Memory B cell (primary cell): ENCODE data around the gene MLLT3.

Source experiments
- ATAC-seq: fragments of 150-1000 bp; cut with Tn5 transposase; 2 replicates; pipeline ENCODE4 v1.10.0; 2021; ENCODE audit warnings: low read depth, mild to moderate bottlenecking, moderate library complexity
- DNase-seq, 2 donors: peaks; one replicate each; pipeline ENCODE4 v3.0.0; 2022; ENCODE audit warnings: low spot score in 2 of 2
- H3K27ac Mint-ChIP-seq: one replicate; pipeline ENCODE4 v1.8.0; 2022; ENCODE audit warnings: mild to moderate bottlenecking, moderate library complexity, mixed read lengths
- H3K27me3 Mint-ChIP-seq: one replicate; pipeline ENCODE4 v1.8.0; 2022; ENCODE audit warnings: mixed read lengths
- H3K36me3 Mint-ChIP-seq: one replicate; pipeline ENCODE4 v1.8.0; 2022; ENCODE audit warnings: mild to moderate bottlenecking, mixed read lengths
- H3K4me1 Mint-ChIP-seq: one replicate; pipeline ENCODE4 v1.8.0; 2022; ENCODE audit warnings: mixed read lengths
- H3K4me3 Mint-ChIP-seq: one replicate; pipeline ENCODE4 v1.8.0; 2022; ENCODE audit warnings: mild to moderate bottlenecking, moderate library complexity, mixed read lengths
- H3K9me3 Mint-ChIP-seq: one replicate; pipeline ENCODE4 v1.8.0; 2022; ENCODE audit warnings: mixed read lengths

MLLT3 gene

DNA sequence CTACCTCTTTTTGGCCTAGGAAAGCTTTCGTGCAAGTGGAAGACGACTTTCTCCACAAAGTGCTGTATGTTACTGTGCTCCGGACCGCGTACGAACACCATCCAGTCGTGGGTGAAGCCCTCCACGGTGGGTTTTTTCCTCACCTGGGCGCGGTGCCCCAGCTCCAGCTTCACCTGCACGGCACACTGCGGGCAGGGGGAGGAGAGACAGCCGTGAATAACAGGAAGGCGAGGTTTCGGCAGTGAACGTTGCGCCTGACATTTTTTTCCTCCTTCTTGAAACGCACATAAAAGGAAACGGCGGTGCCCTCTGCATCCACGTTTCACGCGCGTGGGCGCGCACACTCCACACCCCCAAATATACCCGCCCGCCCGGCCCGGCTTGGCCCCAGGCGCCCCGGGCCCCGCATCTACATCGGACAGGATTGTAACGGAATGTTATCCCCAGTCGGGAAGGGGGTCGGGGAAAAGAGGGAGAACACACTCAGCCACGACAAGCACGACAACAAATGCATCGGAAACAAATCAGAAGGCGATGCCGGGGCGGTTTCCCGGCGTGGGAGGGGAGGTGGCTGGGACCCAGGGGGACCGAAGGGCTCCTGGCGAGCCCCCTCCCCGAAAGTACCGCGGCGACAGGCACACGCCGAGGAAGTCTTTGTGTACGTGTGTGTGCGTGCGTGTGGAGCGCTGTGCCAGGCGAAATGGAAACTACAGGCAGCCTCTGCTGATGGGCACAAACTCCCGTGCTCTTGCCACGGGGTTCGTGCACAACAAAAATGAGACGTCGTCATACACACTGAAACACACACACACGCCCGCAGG lies 1.4 kb downstream of the MLLT3 start:
- H3K4me3 Mint-ChIP-seq, result peak overlapping the region; percentile 88
- H3K27me3 Mint-ChIP-seq, result peaks cover 12% of the 10 kb centered on the region
- DNase-seq (peak in 1 of 2 donors; percentile 32), ATAC-seq (no peak)
- peak overlapping the region; percentile 50 for H3K27ac Mint-ChIP-seq
- peaks cover 35% of the 10 kb centered on the region for H3K4me1 Mint-ChIP-seq
- no peaks in the 10 kb centered on the region for H3K36me3 Mint-ChIP-seq
- no peaks in the 10 kb centered on the region for H3K9me3 Mint-ChIP-seq

DNA sequence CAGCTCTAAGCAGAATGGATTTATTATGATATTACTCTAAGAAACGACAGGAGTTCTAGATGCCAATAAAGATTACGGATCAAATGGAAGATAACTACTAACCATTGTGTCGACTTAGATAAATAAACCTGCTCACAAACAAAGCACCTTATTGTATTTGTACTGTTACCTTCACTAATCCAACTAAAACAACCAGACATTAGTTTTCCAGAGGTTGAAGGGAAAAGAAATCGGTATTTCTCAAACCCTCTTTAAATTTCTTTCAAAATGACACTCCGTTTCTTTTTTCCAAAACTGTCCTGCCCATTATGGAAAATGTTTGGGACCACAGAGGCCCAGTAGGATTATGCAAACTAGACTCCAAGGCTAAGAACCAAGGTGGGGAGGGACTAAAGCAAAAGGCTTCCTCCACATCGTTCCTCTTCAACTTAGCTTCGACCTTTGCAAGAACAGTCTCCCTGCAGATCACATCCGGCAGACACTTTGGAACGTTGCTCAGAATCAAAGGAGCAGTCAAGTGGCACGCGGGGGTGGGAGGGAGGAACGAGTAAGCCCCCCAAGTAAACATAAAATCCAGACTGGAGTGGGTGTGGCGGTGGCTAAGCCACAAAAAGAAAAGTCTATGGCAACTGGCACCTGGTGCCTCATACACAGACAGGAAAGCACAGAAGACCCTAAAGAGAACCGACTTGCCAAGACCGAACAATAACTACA lies 2.7 kb downstream of the MLLT3 start:
- Mint-ChIP-seq H3K4me3 (peak overlapping the region; percentile 66), H3K9me3 (no peaks in the 10 kb centered on the region), H3K27me3 (peaks cover 10% of the 10 kb centered on the region), H3K27ac (no peak overlapping the region), H3K36me3 (no peaks in the 10 kb centered on the region), H3K4me1 (peaks cover 32% of the 10 kb centered on the region)
- no peak for ATAC-seq
- no peak for DNase-seq

DNA sequence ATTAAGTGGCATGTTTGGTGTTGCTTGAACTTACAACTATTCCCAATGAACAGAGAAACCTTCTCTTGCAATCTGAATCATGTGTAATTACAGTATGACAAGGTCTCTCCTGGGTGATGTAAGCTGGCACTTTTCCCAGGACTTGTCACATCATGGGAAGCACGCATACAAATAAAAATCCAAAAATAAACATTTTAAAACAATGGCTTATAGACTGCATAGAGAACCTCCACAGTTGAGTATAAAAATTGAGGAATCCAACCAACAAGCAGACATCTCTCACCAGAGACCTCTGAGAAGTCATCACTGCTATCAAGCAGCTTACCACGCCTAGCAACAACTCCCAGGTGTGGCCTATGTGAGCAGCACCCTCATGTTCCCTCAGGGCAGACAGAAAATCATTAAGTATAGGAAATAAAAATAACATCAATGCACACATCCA lies 3.9 kb downstream of the MLLT3 start:
- no peak for ATAC-seq
- DNase-seq, result no peak
- H3K9me3 Mint-ChIP-seq, result no peaks in the 10 kb centered on the region
- H3K4me3 Mint-ChIP-seq, result no peak overlapping the region
- peaks cover 22% of the 10 kb centered on the region for H3K4me1 Mint-ChIP-seq
- no peak overlapping the region for H3K27ac Mint-ChIP-seq
- H3K27me3 Mint-ChIP-seq, result peaks cover 4% of the 10 kb centered on the region
- H3K36me3 Mint-ChIP-seq, result no peaks in the 10 kb centered on the region

DNA sequence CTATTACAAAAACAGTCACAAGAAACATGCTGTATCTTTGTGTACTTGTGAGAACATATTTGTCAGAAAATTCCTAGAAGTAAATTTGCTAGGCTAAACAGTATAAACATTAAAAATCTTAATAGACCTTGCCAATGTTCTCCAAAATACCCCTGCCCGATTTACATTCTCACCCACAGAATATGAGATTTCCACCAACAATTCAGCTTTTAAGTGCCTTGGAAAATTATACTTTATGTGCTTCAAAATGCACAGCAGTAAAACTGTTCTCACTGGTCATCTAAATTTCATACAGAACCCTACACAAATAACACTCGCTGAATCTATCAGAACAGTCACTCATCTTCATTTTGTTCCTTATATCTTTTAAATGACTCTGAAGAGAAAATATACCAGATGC lies 5.5 kb downstream of the MLLT3 start:
- Mint-ChIP-seq H3K4me1 (peaks cover 16% of the 10 kb centered on the region), H3K9me3 (no peaks in the 10 kb centered on the region), H3K4me3 (no peak overlapping the region), H3K36me3 (no peaks in the 10 kb centered on the region), H3K27ac (no peak overlapping the region), H3K27me3 (peaks cover 4% of the 10 kb centered on the region)
- DNase-seq, result no peak
- ATAC-seq, result no peak

DNA sequence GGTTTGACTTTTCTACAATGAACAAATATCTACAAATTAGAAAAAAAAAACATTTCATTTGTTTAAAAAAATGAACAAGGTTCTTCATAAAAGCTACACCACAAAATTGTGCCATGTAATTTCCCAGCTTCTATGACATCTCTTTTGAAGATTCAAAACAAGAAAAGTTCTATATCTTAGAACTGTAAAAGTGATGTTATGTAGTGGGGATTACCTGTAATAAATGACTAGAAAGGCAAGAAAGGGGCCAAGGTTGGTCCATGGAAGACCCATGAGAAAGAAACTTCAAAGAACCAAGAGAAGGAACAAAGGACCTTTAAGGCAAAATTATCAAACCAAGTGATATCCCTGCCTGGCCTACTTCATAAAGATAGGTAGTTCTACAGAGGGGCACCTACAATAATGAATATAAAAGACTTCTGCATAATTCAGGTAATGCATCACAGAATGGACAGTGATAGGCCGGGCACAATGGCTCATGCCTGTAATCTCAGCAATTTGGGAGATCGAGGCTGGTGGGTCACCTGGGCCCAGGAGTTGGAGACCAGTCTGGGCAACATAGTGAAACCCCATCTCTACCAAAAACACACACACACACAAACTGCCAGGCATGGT lies 7.6 kb downstream of the MLLT3 start:
- Mint-ChIP-seq H3K4me3 (no peak overlapping the region), H3K4me1 (peaks cover 3% of the 10 kb centered on the region), H3K27me3 (peaks cover 3% of the 10 kb centered on the region), H3K9me3 (no peaks in the 10 kb centered on the region), H3K27ac (no peak overlapping the region), H3K36me3 (no peaks in the 10 kb centered on the region)
- DNase-seq, result no peak
- ATAC-seq, result no peak

DNA sequence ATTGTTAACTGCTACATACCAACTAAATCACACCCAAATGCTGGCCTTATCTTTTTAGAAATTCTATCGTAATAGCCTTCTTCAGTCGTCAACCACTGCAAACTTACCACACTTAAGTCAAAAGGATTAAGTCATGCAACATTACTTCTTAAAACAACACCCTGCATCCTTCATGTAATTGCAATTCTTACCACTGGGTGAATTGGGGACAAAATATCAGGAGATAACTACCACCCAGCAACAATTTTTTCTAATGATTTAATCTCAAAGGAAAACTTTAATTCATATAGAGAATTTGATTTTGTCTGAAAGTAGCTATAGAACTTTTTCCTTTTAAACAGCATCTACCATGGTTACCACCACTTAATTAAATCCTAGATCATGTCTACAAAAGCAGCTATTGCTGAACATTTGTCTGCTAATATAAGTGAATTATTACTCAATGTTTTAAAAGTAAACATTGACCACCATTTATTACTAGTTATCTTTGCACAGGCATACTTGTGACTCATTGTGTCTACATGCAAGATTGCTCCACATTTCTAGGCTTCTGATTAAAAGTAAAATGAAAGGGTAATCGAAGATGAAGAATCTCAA lies 10.5 kb downstream of the MLLT3 start:
- Mint-ChIP-seq H3K27ac (no peak overlapping the region), H3K36me3 (no peaks in the 10 kb centered on the region), H3K27me3 (peaks cover 2% of the 10 kb centered on the region)

DNA sequence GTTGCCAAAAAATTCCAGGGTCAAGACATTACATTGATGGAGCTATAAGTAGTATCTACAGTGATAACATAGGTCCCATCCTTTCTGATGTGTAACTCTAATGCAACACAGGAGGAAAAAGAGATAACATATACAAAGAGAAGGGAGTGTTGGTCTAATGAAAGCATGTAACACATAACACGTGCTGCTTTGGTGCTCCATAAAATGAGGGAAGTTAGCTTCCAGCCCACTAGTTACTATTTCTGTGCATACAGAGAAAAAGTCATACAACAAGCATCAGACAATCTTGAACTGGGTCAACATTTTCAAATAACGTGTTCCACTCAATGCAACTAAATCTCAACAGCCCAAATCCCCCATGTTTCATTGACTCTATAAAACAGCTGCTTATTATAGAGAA lies 11.7 kb downstream of the MLLT3 start:
- no peak for DNase-seq
- ATAC-seq, result no peak
- Mint-ChIP-seq H3K9me3 (no peaks in the 10 kb centered on the region), H3K4me1 (no peaks in the 10 kb centered on the region), H3K36me3 (no peaks in the 10 kb centered on the region), H3K27me3 (peaks cover 2% of the 10 kb centered on the region), H3K27ac (no peak overlapping the region), H3K4me3 (no peak overlapping the region)

More for the DNA sequence above, 10.5 kb downstream of the MLLT3 start:
- H3K4me1 Mint-ChIP-seq, result no peaks in the 10 kb centered on the region
- no peak overlapping the region for H3K4me3 Mint-ChIP-seq
- H3K9me3 Mint-ChIP-seq, result no peaks in the 10 kb centered on the region
- ATAC-seq (peak; percentile 48), DNase-seq (no peak)

DNA sequence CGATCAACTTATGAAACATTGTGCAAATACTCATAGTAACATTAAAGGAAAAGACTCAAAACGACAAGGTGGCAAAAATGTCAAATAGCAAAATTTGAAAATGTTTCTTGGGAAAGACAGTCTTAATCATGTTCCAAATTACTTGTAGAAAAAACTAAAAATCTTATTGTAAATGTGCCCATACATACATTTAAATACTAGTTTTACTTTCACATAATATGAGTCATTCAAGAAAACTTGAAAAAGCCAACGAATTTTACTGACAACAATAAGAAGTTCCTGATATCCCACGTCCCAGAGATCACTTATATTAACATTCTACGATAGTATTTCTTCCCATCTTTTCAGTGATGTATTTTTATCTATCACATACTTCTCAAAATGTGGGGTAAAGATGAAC lies 13.7 kb downstream of the MLLT3 start:
- Mint-ChIP-seq H3K4me1 (no peaks in the 10 kb centered on the region), H3K4me3 (no peak overlapping the region), H3K36me3 (no peaks in the 10 kb centered on the region), H3K9me3 (no peaks in the 10 kb centered on the region), H3K27me3 (peaks cover 2% of the 10 kb centered on the region), H3K27ac (no peak overlapping the region)
- DNase-seq, result no peak
- no peak for ATAC-seq

DNA sequence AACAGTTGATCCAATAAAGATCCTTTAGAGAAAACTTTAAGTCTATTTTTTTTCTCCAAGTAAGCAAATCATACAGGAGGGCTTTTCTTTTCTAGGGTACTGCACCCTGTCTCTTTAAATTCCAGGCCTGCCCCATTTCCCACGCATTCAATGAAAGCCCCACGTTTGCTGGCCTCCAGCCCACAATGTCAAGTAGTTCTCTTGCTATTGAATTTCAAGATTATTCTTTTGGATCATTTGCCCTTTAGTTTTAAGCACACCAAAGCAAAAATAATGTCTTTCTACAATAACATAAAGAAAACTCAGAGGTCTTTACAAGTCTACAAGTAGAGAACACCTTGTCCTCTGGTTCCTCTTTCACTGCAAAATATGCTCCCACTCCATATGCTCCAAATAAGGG lies 15.6 kb downstream of the MLLT3 start:
- H3K27me3 Mint-ChIP-seq, result peaks cover 4% of the 10 kb centered on the region
- no peak for DNase-seq
- no peak overlapping the region for H3K27ac Mint-ChIP-seq
- H3K9me3 Mint-ChIP-seq, result no peaks in the 10 kb centered on the region
- H3K4me3 Mint-ChIP-seq, result no peak overlapping the region
- H3K4me1 Mint-ChIP-seq, result peaks cover 2% of the 10 kb centered on the region
- ATAC-seq, result no peak
- H3K36me3 Mint-ChIP-seq, result no peaks in the 10 kb centered on the region

DNA sequence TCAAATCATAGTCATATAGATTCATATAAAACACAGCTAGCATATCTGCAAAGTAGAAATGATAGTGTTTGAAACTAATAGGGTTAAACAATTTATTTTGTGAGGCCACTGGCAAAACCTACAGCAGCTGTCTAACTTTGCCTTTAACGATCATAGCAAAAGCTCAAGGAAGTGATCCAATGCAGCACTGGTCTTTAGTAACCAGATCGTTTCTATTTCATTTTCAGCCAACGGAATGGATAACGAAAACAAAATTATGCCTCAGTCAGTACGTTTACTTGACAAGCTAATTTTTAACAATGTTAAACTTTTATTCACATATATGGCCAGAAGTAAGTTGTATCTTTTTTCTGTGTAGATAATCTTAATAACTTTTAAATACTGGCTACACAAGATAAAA lies 17.7 kb downstream of the MLLT3 start:
- ATAC-seq (no peak), DNase-seq (no peak)
- Mint-ChIP-seq H3K36me3 (no peaks in the 10 kb centered on the region), H3K4me3 (no peak overlapping the region), H3K9me3 (no peaks in the 10 kb centered on the region), H3K4me1 (peaks cover 5% of the 10 kb centered on the region), H3K27me3 (peaks cover 3% of the 10 kb centered on the region), H3K27ac (no peak overlapping the region)

DNA sequence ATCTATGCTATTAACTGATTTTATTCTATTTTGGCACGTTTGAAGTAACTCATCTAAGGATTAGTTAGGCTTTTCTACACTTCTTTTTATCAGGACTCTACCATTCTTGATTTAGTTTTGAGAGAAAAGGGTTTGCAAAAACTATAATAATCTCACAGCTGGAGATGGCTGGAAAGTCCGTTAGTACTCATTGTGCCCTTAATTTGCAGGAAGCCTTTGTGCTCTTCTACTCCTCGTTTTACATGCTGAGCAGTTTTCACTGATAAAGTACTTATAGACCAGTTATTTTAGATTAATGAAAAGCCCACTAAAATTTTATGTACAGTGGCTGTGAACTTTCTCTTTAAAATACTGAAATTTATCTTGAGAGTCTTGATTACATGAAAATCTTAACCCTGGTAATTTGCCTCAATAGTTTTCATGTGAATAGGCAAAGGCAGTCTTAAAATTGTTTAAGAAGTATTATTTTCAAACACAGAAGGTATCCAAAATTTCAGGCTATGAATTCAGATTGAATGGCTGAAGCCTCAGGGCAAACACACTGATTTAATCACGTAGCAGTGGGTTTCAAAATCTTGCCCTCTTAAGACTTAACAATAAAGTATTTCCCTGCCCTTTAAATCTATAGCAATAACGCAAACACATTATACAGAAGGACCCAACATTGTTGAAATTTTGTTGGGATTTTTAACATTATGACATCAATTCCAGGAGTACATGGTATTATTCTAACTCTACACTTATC lies 18.6 kb downstream of the MLLT3 start:
- Mint-ChIP-seq H3K27ac (no peak overlapping the region), H3K4me1 (peaks cover 5% of the 10 kb centered on the region), H3K9me3 (no peaks in the 10 kb centered on the region), H3K36me3 (no peaks in the 10 kb centered on the region), H3K4me3 (no peak overlapping the region), H3K27me3 (peaks cover 2% of the 10 kb centered on the region)
- DNase-seq, result no peak
- ATAC-seq, result no peak

DNA sequence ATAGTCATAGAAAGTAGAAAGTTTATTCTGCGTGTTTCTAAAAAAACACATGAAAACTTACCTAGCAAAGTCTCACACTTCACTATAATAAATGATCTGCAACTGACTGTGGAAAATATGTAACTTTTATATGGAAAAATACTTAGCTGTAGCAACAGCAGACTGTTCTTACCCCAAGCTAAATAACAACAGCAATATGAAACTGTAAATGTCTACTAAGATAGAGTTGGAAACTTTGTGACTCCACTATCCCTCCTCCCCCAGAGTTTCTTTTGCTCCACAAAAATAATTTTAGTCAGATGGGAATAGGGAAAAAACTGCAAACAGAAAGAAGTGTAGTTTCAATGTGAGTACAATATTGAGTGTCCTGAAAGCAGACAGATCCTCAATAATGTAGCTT lies 21.0 kb downstream of the MLLT3 start:
- Mint-ChIP-seq H3K4me3 (no peak overlapping the region), H3K4me1 (peaks cover 5% of the 10 kb centered on the region), H3K27ac (no peak overlapping the region), H3K27me3 (peaks cover 2% of the 10 kb centered on the region), H3K36me3 (no peaks in the 10 kb centered on the region), H3K9me3 (no peaks in the 10 kb centered on the region)
- ATAC-seq (no peak), DNase-seq (no peak)

DNA sequence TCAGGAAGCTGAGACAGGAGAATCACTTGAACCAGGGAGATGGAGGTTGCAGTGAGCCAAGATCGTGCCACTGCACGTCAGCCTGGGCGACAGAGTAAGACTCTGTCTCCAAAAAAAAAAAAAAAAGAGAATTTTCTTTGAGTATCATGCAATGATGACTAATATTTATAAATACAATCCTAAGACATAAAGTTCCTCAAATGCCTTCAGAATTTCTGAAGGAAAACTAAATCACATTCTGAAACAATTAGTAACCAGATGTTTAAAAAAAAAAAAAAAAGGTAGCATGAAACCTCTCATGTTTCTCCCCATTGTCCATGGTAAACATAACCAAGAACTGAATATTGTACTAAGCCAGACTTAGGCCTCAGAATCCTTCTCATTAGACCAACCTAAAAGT lies 23.1 kb downstream of the MLLT3 start:
- no peaks in the 10 kb centered on the region for H3K36me3 Mint-ChIP-seq
- DNase-seq, result no peak
- H3K4me1 Mint-ChIP-seq, result peaks cover 5% of the 10 kb centered on the region
- H3K27me3 Mint-ChIP-seq, result peaks cover 9% of the 10 kb centered on the region
- H3K9me3 Mint-ChIP-seq, result no peaks in the 10 kb centered on the region
- no peak overlapping the region for H3K4me3 Mint-ChIP-seq
- no peak for ATAC-seq
- no peak overlapping the region for H3K27ac Mint-ChIP-seq
